SW480 (cell line): ENCODE results near the gene PGP.

Experiments
- DNase-seq: peaks from one replicate; pipeline ENCODE4 v3.0.0-alpha.2; 2016; ENCODE audit warnings: low spot score

The PGP gene

DNA sequence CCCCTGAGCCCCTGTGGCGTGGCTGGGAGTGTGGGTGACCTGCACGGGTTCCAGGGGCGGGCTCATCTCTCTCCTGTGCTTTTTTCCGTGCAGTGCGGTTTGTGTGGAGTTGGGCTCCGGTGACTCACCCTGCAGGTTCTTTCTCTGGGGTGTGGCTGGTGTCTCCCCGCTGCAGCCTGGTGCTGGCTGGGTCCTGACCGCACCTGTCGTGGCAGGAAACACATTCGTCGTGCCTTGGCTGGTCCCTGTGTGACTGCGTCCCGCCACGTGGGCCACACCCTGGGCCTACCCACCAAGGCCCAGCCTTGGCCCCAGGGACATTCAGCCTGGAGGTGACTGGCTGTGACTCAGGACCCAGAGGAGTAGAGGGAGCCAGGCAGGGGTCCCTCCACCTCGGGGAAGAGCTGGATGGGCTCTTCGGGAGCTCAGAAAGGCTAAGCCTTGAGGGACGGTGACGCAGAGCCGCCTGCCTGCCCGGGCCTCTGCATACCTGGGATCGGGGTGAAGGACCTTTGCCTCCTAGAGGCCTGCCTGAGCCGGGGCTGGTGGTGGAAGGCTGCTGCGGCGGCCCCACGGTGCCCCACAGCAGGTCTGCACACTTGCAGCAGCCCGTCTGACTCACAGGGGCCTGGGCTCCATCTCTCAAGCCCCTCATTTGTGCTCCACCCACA lies 51.3 kb downstream of the PGP start:
- peak; percentile 95 for DNase-seq

DNA sequence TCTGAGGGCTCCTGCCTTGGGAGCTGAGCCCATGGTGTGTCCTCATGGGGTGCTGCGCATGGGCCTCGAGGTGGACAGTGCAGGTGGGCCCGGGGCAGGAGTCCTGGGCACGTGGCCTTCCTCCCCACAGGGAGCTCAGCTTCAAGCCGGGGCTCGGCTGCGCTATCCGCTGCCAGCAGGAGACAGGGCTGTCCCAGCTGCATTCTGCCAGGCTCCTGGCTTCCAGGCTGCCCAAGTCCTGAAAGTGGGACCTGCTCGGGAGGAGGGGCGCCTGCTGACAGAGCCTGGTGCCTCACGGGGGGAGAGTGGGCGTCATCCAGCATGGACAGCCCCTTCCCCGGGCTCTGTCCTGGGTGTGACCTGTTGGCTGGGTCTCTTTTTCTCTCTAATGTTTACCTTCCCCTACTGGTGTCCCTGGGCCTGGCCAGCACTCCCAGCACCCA lies 51.9 kb downstream of the PGP start:
- DNase-seq, result peak; percentile 71

DNA sequence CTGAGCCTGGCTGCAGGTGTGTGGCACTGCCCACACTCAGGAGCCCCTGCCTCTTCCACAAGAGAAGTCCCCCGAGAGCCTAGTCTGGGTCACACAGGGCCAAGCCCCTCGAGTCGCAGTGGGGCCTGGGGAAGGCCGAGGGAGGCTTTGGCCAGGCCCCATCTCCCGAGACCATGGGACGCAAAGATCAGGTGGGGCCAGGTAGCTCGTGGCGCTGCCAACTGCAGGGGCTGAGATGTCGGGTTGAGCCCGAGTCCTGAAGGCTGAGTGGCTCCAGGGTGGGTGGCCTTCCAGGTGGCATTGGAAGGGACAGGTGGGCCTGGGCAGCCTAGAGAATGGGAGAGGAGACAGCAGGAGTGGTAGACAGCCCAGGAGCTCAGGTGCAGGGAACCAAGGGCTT lies 52.7 kb downstream of the PGP start:
- DNase-seq, result no peak
